HG03442 (cell line): ENCODE data around the gene LCLAT1.
"Not testable (repeated sequence)": the region's sequence is repeated elsewhere in the genome, so short reads cannot be mapped to it uniquely, and the experiment has no call there.

Source experiments
- ATAC-seq: cut with Tn5 transposase; IDR thresholded peaks from one replicate; pipeline ENCODE4 v1.9.1; 2021; ENCODE audit warnings: mild to moderate bottlenecking, moderate library complexity; ENCODE audit not compliant: unreplicated experiment

The LCLAT1 gene

GRCh38 chr2:30513649-30514048 is 66.6 kb downstream of the LCLAT1 start:
- not testable (repeated sequence) for ATAC-seq

- ATAC-seq, result no peak
These were observed 67.2 kb downstream of the LCLAT1 start for GRCh38 chr2:30514134-30514847.

GRCh38 chr2:30514848-30515435 is 67.9 kb downstream of the LCLAT1 start:
- ATAC-seq, result no peak

- ATAC-seq, result no peak
These were observed 69.1 kb downstream of the LCLAT1 start for GRCh38 chr2:30516166-30516565.

- no peak for ATAC-seq
These were observed 72.8 kb downstream of the LCLAT1 start for GRCh38 chr2:30519796-30520195.

GRCh38 chr2:30522421-30522820 is 75.4 kb downstream of the LCLAT1 start:
- no peak for ATAC-seq

GRCh38 chr2:30527411-30527810 is 80.4 kb downstream of the LCLAT1 start:
- ATAC-seq, result no peak

- ATAC-seq, result no peak
These were observed 80.8 kb downstream of the LCLAT1 start for GRCh38 chr2:30527859-30528258.

GRCh38 chr2:30530346-30530745 is 83.3 kb downstream of the LCLAT1 start:
- no peak for ATAC-seq

- ATAC-seq, result no peak
These were observed 94.6 kb downstream of the LCLAT1 start for GRCh38 chr2:30541680-30542079.

GRCh38 chr2:30545875-30546274 is 98.8 kb downstream of the LCLAT1 start:
- no peak for ATAC-seq

- ATAC-seq, result no peak
These were observed 101.3 kb downstream of the LCLAT1 start for GRCh38 chr2:30548386-30548785.

- no peak for ATAC-seq
These were observed 102.0 kb downstream of the LCLAT1 start for GRCh38 chr2:30549096-30549495.

GRCh38 chr2:30559544-30560275 is 112.7 kb downstream of the LCLAT1 start:
- ATAC-seq, result no peak

GRCh38 chr2:30561349-30561748 is 114.3 kb downstream of the LCLAT1 start:
- ATAC-seq, result no peak

- no peak for ATAC-seq
These were observed 118.9 kb downstream of the LCLAT1 start for GRCh38 chr2:30565851-30566358.

- ATAC-seq, result no peak
These were observed 119.6 kb downstream of the LCLAT1 start for GRCh38 chr2:30566631-30567030.

- no peak for ATAC-seq
These were observed 120.3 kb downstream of the LCLAT1 start for GRCh38 chr2:30567317-30567716.

- ATAC-seq, result no peak
These were observed 122.9 kb downstream of the LCLAT1 start for GRCh38 chr2:30569946-30570345.

- ATAC-seq, result no peak
These were observed 130.1 kb downstream of the LCLAT1 start for GRCh38 chr2:30577151-30577550.

GRCh38 chr2:30580391-30580790 is 133.3 kb downstream of the LCLAT1 start:
- no peak for ATAC-seq

- ATAC-seq, result no peak
These were observed 135.5 kb downstream of the LCLAT1 start for GRCh38 chr2:30582521-30582920.
